UCSD-AML1 (cell line): ENCODE measurements around the gene SAG.
"Not testable (repeated sequence)": the region's sequence is repeated elsewhere in the genome, so short reads cannot be mapped to it uniquely, and the experiment has no call there.

Experiments
- DNase-seq: peaks from one replicate; lab custom pipeline; 2025; ENCODE audit not compliant: unreplicated experiment; lab: John Stamatoyannopoulos, UW

The SAG gene

GRCh38 chr2:233354500-233354924 is 46.9 kb downstream of the SAG start:
- no peak for DNase-seq

GRCh38 chr2:233354971-233355574 is 47.5 kb downstream of the SAG start:
- DNase-seq = no peak

GRCh38 chr2:233355916-233356315 is 48.3 kb downstream of the SAG start:
- DNase-seq = no peak

- DNase-seq = no peak
These were observed 49.1 kb downstream of the SAG start for GRCh38 chr2:233356546-233357308.

- no peak for DNase-seq
These were observed 50.7 kb downstream of the SAG start for GRCh38 chr2:233358335-233358734.

- no peak for DNase-seq
These were observed 51.3 kb downstream of the SAG start for GRCh38 chr2:233358947-233359346.

GRCh38 chr2:233359823-233360222 is 52.2 kb downstream of the SAG start:
- no peak for DNase-seq

GRCh38 chr2:233360771-233361176 is 53.2 kb downstream of the SAG start:
- DNase-seq = no peak

- no peak for DNase-seq
These were observed 53.7 kb downstream of the SAG start for GRCh38 chr2:233361297-233361696.

GRCh38 chr2:233362742-233363141 is 55.1 kb downstream of the SAG start:
- DNase-seq = no peak

GRCh38 chr2:233363744-233364235 is 56.2 kb downstream of the SAG start:
- DNase-seq = no peak

GRCh38 chr2:233365861-233366520 is 58.4 kb downstream of the SAG start:
- DNase-seq = no peak

- DNase-seq = no peak
These were observed 60.0 kb downstream of the SAG start for GRCh38 chr2:233367586-233367985.

GRCh38 chr2:233368756-233369155 is 61.1 kb downstream of the SAG start:
- no peak for DNase-seq

GRCh38 chr2:233369462-233369861 is 61.8 kb downstream of the SAG start:
- DNase-seq = no peak

GRCh38 chr2:233369897-233370685 is 62.5 kb downstream of the SAG start:
- DNase-seq = no peak

- DNase-seq = no peak
These were observed 64.0 kb downstream of the SAG start for GRCh38 chr2:233371641-233372040.

- no peak for DNase-seq
These were observed 65.2 kb downstream of the SAG start for GRCh38 chr2:233372855-233373254.

- DNase-seq = no peak
These were observed 65.7 kb downstream of the SAG start for GRCh38 chr2:233373316-233373715.

- DNase-seq = not testable (repeated sequence)
These were observed 67.2 kb downstream of the SAG start for GRCh38 chr2:233374776-233375175.
